DOHH2 (cell line): ENCODE data around the gene CCR4.

Experiments used
- EZH2phosphoT487 ChIP-seq: fragments of 200-600 bp; sonication (generic); IDR thresholded peaks from 2 replicates; pipeline ENCODE4 v1.6.1; 2017; ENCODE audit warnings: borderline replicate concordance, mild to moderate bottlenecking, antibody characterized with exemption, low read length, moderate library complexity, mixed read lengths
- TF ChIP-seq, protein P1 (sequence below): fragments of 200-600 bp; sonication (generic); IDR thresholded peaks from one replicate; pipeline ENCODE4 v1.5.1; 2014; ENCODE audit warnings: antibody characterized with exemption, mild to moderate bottlenecking, low read depth, low read length; ENCODE audit not compliant: poor library complexity, severe bottlenecking

DNA sequence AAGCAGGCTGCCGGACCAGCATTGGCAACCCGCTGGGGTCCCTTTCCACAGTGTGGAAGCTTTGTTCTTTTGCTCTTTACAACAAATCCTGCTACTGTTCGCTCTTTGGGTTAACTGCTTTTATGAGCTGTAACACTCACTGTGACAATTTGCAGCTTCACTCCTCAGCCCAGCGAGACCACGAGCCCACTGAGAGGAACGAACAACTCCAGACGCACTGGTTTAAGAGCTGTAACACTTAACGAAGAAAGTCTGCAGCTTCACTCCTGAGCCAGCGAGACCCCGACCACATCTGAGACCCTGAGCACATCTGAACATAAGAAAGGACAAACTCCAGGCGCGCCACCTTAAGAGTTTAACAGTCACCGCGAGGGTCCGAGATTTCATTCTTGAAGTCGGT lies 10.7 kb upstream of the CCR4 start:
- TF ChIP-seq, protein P1, sequence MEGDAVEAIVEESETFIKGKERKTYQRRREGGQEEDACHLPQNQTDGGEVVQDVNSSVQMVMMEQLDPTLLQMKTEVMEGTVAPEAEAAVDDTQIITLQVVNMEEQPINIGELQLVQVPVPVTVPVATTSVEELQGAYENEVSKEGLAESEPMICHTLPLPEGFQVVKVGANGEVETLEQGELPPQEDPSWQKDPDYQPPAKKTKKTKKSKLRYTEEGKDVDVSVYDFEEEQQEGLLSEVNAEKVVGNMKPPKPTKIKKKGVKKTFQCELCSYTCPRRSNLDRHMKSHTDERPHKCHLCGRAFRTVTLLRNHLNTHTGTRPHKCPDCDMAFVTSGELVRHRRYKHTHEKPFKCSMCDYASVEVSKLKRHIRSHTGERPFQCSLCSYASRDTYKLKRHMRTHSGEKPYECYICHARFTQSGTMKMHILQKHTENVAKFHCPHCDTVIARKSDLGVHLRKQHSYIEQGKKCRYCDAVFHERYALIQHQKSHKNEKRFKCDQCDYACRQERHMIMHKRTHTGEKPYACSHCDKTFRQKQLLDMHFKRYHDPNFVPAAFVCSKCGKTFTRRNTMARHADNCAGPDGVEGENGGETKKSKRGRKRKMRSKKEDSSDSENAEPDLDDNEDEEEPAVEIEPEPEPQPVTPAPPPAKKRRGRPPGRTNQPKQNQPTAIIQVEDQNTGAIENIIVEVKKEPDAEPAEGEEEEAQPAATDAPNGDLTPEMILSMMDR = no peak
- TF ChIP-seq EZH2phosphoT487 = no peak
